Endometrial microvascular endothelial cells (primary cell): ENCODE data around the gene AS3MT. TPM values are rescaled to one million over a fixed set of nuclear protein-coding genes. Genes with fewer than 3 reads are reported as not detected.
"Not testable (repeated sequence)": the region's sequence is repeated elsewhere in the genome, so short reads cannot be mapped to it uniquely, and the experiment has no call there.

Source experiments
- in situ Hi-C: cut with HindIII; loops from 2 replicates; pipeline ENCODE4 v1.10.0; 2017; ENCODE audit warnings: low sequenced_read_pairs, low pct_unique_long_range_greater_than_20kb; ENCODE audit errors: inconsistent ontology term
- total RNA-seq: library from RNA; depleted of rRNA; stranded (reverse); fragments of >200 nt; gene quantifications from one replicate; pipeline ENCODE4 v1.2.3, GENCODE V29; 2015; ENCODE audit errors: inconsistent ontology term

AS3MT gene, protein sequence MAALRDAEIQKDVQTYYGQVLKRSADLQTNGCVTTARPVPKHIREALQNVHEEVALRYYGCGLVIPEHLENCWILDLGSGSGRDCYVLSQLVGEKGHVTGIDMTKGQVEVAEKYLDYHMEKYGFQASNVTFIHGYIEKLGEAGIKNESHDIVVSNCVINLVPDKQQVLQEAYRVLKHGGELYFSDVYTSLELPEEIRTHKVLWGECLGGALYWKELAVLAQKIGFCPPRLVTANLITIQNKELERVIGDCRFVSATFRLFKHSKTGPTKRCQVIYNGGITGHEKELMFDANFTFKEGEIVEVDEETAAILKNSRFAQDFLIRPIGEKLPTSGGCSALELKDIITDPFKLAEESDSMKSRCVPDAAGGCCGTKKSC
- total RNA-seq: 0.65 TPM

DNA sequence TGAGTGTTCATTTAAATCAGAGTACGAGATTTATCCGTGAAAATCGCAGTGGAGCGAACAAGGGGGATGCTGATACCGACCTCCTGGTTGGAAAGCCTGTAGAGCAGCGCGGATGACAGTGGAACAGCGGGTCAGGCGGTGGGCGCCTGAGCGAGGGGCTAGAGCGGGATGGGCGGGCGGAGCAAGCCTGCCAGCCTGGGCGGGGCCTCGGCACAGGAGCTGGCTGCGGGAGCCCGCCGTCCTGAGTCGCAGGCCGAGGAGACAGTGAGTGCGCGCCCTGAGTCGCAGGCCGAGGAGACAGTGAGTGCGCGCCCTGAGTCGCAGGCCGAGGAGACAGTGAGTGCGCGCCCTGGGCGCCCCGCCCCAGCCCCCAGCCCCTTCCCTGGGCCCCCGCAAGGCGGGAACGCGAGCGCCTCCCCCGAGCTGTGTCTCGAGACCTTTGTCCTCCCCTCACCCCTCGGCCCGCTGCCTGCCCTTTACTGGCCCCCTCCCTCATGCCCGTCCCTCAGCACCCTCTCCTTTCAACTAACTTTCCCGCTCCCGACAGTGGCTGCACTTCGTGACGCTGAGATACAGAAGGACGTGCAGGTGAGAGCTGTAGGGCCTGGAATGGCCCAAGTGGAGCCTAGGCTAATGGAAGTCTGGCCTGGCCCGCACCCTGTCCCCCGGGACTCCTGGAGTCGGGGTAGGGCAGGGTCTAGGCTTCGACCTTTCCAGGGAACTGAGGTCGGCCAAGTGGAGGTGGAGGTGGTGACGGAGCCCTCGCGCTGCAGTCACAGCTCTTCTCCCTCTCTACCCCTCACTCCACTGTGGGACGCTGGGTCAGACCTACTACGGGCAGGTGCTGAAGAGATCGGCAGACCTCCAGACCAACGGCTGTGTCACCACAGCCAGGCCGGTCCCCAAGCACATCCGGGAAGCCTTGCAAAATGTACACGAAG is at the start of gene AS3MT:
TSS of gene AS3MT (plus strand) at position 213 of the 941 bp plus-strand sequence. CDS start at position 336, 123 bp downstream.
- in situ Hi-C loops: no loop called here

DNA sequence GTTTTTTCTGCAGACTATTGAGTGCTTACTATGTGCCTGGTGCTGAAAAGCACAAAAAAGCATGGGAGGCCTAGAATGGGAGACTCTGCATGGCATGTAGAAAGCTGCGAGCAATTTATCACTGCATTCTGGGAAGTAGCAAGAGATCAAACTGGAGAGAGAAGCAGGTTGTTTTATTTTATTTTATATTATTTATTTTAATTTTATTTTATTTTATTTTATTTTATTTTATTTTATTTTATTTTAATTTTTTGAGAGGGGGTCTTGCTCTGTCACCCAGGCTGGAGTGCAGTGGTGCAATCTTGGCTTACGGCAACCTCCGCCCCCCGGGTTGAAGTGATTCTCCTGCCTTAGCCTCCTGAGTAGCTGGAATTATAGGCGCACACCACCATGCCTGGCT is 49.3 kb upstream of the AS3MT start:
- in situ Hi-C loops: not testable (repeated sequence)

DNA sequence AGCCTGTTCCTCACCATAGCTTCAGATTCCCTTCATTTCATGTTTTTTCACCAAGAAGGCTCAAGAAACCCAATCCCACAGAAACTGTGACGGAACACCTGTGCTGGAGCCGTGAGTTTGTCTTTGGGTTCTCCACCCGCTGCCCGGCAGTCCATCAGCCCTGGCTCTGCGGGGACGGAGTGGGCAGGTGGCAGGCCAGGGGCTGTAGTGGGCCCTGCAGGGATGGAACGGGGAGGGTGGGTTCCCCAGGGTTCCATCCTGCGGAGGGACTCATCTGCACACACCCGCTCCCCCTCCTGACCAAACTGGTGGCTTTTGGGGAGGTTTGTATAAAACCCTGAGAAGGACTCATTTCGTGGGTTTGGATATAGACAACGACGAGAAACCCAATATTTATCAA is 47.0 kb upstream of the AS3MT start:
- in situ Hi-C loops: no loop called here

DNA sequence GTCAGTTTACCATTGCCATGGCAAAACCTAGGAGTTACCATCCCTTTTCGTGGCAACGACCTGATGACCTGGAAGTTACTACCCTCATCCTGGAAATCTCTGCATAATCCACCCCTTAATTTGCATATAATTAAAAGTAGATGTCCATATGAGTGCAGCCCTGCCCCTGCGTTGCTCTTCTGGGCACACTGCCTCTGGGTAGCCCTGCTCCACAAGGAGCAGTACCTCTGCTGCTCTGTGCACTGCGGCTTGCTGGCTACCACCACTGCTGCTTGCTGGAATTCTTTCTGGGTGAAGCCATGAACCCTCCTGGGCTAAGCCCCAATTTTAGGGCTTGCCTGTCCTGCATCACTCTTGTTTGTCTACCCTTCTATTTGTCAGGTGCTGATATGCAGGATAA is 44.6 kb upstream of the AS3MT start:
- in situ Hi-C loops: no loop called here

DNA sequence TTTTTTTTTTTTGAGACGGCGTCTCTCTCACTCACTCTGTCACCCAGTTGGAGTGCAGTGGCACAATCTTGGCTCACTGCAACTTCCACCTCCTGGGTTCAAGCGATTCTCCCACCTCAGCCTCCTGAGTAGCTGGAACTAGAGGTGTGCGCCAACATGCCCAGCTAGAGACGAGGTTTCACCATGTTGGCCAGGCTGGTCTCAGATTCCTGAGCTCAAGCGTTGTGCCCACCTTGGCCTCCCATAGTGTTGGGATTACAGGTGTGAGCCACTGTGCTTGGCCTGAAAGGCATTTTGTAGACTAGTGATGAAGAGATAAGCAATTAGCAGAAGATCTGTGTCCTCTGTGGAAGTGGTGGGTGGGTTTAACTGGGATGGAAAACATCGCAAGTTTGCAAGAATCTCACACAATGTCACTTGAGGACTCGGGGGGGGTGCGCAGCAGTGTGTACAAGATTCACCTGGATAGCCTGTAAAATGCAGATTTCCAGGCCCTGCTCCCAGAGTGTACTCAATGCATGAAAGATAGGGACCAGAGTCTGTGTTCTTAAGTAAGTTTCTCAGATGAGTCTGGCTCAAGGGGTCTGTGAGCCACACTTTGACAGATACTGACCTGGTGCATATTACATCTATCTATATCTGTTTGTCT is 43.0 kb upstream of the AS3MT start:
- in situ Hi-C loops: no loop called here

DNA sequence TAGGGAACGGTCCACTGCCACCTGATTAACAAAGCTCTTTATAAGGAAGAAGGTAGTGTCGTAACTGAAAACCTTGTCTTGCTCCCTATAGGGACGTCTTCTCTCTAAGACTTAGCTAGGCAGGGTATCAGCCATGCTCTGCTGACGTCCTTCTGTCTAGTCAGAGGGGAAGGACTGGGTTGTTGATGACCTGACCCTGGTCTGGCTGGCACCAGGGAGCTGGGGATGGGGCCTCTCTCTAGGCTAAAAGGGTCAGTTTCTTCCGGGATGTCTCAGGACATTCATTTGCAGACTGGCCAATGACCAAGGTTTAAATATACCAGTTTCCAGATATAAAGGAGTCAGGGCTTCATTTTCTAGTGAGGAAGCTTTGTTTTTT is 41.7 kb upstream of the AS3MT start:
- in situ Hi-C loops: no loop called here

DNA sequence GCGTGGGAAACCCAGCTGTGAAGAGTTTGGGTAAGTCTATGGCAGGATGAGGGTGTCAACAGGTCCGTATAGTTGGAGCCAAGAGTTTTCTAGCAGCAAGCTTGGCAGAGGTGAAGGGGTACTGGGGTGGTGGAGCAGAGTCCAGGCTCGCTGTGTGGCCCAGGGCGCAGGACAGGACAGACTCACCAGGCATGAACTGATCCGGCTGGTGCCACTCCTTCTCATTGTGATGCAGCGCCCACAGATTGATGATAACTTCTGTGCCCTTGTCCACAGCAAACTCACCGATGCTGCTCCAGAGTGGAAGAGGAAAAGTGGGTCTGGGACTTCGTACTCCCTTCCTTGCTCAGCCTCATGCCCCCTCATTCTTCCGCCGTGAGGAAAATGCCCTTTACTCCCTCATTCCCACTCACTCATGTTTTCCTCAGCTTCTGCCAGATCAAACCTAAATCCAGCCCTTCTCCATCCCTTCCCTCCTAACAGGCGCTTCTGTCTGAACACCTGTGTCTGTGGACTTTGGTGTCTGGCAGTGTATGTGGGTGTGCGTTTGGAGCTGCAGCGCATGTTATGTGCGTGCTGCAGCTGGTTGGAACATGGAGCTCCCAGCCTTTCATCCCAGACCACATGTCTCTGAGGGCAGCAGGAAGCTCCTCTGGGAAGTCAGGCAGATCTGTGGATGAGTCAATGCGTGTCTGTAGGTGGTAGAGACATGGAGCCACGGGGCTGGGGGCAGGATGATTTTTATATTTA is 37.8 kb upstream of the AS3MT start:
- in situ Hi-C loops: no loop called here

DNA sequence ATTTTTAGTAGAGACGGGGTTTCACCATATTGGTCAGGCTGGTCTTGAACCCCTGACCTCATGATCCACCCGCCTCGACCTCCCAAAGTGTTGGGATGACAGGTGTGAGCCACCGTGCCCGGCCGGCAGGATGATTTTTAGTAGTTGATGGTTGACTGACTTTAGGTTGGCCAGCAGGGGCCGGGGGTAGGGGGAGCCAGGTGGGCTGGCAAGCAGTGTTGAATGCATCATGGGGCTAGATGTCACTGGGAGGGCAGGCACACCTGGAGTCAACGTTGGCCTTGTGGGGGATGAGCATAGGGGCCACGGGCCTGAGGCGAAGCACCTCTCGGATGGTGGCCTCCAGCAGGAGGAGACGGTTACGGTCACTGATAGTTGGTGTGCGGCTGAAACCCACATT is 37.0 kb upstream of the AS3MT start:
- in situ Hi-C loops: no loop called here

DNA sequence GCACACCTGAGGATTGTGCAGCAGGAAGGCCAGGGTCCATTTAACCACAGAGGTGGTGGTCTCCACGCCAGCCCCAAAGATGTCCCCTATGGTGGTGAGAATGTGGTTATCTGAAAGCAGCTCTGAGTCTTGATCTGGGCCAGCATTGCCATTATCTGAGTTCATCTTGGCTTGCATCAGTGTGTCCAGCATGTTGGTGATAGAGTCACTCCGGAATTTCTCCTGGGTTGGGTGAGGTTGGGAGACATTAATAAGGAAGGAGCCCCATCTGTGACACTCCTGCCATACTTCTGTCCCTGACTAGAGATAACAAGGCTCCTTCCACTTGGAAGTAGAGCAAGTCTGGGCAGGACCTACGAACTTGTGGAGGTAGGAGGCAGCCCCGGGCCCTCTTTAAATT is 36.3 kb upstream of the AS3MT start:
- in situ Hi-C loops: no loop called here

DNA sequence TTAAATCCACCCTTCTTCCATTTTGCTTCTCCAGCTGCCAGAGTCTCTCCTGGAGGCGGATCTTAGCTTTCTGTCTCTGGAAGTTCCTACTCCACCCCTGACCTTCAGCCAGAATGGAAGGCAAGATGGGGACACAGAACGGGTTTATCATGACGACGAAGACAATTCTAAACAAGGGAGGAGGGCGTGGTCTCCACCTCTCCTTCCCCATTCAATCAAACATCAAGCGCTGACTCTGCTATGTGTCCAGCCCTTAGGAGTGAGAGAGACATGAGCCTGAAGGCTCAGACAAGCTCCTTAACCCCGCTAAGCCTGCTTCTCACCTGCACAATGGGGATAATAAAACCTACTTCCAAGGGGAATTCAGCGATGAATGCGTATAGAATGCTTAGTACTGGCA is 35.1 kb upstream of the AS3MT start:
- in situ Hi-C loops: no loop called here

DNA sequence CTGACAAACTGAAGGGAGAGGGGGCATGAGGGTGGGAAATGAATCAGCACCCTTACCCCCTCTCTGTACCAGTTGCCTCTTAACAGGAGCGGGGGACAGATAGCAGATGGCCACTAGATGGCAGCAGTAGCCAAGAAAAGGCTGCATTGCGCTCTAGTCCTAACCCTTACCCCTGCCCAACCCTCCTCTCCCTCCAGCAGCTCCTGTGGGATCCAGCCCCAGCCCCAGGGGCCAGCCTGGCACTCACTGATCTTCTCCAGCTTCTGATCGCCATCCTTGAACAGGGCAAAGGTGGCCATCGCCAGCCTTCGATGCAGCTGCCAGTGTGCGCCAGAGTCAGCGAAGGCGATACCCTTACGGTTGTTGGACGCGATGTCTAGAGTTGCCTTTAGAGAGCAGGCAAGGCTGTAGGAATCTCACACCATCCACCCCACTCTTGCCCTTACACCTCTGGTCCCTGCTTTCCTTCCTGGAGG is 34.2 kb upstream of the AS3MT start:
- in situ Hi-C loops: no loop called here

DNA sequence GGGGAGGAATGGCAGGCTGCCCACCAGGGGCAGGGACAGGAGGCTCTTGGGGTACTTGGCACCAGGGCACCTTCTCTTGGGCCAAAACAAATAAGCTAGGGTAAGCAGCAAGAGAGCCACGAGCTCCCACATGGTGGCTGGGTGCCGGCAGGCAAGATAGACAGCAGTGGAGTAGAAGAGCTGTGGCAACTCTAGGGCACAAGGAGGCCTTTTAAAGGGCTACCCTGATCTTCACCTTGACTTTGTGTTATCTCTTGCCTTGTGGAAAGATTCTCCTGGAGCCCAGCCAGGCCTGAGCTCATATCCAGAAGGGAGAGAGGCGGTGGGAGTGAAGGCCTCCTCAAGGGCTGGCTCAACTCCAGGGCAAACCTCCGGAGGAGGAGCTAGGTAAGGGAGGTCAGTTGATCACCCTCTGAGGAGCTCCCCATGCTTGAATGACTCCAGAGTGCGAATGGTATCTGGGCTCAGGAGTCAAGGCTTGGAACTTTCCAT is 32.0 kb upstream of the AS3MT start, which contains the start of gene CYP17A1:
TSS of gene CYP17A1 (minus strand) at position 184 of the 492 bp plus-strand sequence. CDS start at position 132, 52 bp downstream.
- in situ Hi-C loops: no loop called here

DNA sequence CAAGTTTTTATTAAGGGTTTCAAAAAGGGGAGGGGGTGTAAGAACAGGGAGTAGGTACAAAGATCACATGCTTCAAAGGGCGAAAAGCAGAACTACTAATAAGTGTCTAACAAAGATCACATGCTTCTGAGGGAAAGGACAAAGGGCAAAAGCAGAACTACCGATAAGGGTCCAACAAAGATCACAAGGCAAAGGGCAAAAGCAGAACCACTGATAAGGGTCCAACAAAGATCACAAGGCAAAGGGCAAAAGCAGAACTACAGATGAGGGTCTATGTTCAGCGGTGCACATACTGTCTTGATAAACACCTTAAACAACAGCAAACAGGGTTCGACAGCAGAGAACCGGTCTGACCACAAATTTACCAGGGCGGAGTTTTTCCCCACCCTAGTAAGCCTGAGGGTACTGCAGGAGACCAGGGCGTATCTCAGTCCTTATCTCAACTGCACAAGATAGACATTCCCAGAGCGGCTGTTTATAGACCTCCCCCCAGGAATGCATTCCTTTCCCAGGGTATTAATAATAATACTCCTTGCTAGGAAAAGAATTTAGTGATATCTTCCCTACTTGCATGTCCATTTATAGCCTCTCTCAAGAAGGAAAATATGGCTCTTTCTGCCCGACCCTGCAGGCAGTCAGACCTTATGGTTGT is 30.9 kb upstream of the AS3MT start:
- in situ Hi-C loops: not testable (repeated sequence)

DNA sequence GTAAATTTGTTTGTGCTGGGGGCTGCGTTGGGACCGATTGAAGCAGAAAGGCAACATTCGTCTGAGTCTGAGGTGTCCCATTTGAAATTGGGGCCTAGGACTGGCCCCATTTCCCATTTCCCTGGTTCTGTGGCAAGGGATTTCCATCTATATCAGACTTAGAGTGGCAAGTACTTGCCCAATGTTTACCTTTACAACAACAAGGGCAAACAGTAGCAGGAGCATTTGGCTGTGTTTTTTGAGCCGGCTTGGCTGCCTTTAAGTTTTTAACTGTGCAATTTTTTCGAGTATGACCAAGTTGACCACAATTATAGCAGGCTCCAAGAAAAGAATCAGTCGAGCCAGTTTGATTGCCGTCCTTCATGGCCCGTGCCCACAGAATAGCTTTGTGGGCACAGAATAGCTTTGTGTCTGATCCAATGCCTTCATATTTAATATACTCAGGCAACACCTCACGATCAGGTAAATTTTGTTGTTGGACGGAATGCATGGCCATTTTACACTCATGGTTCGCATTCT is 27.4 kb upstream of the AS3MT start:
- in situ Hi-C loops: no loop called here

DNA sequence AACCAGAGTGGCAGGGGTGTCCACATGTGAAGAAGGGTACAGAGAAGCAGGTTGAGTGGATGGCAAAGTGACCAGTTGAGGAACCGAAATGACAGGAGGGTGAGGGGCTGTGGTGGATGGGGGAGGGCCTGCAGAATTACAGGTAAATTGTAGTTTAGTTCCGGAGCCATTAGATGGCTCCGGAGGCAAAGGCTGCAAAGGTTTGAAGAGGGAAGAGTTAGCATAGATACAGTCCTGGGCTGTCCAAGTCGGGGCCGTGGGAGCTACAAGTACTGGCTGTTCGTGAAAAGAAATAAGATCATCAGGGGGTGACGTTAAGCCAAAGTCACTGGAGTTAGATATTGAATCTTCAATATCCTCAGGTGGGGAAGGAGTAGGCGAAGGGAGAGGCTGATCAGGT is 26.1 kb upstream of the AS3MT start:
- in situ Hi-C loops: not testable (repeated sequence)

DNA sequence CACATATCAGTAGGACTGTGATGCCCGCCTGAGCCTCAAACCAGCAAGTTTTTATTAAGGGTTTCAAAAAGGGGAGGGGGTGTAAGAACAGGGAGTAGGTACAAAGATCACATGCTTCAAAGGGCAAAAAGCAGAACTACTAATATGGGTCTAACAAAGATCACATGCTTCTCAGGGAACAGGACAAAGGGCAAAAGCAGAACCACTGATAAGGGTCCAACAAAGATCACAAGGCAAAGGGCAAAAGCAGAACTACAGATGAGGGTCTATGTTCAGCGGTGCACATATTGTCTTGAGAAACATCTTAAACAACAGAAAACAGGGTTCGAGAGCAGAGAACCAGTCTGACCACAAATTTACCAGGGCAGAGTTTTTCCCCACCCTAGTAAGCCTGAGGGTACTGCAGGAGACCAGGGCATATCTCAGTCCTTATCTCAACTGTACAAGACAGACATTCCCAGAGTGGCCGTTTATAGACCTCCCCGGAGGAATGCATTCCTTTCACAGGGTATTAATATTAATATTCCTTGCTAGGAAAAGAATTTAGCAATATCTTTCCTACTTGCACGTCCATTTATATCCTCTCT is 25.0 kb upstream of the AS3MT start:
- in situ Hi-C loops: not testable (repeated sequence)

DNA sequence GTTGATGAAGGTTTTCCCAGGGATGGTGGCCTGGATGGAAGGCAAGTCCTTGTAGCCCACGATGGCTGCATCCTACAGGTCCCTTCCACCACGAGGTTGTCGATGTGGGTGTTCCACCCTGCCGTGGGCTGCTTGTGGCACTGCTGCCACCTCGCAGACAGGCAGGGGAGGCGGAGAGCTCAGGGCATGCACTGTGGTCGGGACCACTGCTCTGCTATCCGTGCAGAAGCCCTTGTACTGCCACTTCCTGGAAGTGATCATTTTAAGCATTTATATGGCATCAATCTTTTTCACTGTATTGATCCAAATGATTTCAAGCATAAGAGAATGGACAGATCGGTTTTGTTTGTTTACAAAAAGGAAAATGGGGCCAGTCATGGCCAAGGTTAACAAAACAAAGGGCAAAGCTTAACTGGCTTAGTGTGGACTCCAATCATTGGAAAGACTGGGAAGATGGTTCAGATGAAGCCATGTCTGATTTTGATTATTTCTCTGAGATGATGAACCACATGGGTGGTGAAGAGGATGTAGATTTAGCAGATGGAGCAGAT is 23.8 kb upstream of the AS3MT start:
- in situ Hi-C loops: no loop called here
